ENCODE results near the gene CAPN12.

DNA sequence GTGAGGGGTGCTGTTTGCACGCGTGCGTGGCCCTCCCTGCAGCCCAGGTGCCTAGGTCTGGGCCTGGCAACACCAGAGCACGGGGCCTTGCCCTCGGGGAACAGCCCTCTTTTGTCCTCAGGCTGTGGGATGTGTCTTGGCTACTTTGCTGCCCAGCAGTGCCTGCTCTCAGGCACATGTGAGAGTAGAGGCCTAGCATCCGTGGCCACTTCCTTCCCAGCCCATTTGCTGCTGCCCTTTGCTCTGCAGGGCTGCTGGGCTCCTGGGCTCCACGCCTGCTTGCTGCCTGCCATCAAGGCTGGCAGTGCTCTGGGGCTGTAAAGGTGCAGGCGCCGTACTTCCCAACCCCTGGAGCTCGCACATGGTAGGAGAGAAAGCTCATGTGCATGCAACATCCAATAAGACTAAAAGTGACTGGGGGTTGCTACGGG is 46.6 kb downstream of the CAPN12 start:
- TF ChIP-seq, protein P1, sequence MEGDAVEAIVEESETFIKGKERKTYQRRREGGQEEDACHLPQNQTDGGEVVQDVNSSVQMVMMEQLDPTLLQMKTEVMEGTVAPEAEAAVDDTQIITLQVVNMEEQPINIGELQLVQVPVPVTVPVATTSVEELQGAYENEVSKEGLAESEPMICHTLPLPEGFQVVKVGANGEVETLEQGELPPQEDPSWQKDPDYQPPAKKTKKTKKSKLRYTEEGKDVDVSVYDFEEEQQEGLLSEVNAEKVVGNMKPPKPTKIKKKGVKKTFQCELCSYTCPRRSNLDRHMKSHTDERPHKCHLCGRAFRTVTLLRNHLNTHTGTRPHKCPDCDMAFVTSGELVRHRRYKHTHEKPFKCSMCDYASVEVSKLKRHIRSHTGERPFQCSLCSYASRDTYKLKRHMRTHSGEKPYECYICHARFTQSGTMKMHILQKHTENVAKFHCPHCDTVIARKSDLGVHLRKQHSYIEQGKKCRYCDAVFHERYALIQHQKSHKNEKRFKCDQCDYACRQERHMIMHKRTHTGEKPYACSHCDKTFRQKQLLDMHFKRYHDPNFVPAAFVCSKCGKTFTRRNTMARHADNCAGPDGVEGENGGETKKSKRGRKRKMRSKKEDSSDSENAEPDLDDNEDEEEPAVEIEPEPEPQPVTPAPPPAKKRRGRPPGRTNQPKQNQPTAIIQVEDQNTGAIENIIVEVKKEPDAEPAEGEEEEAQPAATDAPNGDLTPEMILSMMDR (IDR thresholded peaks at IDR 0.05; ENCODE audit: control extremely low read depth in 1 of 3, insufficient read depth in 1 of 3, low read depth in 1 of 3, low read length in 3 of 3), result no peak
- TF ChIP-seq EP300 (IDR thresholded peaks at IDR 0.05; ENCODE audit: borderline replicate concordance in 1 of 2, low read depth in 2 of 2, low read length in 2 of 2), result no peak
